Activated naive CD8-positive, alpha-beta T cell treated with anti-CD3 and anti-CD28 coated beads, Interleukin-2, amount 50 U/mL, for 16 hours (primary cell): ENCODE results near the gene NOS3.

Experiments
- DNase-seq: peaks from one replicate; pipeline ENCODE4 v3.0.0-alpha.2; 2020; ENCODE audit warnings: low read depth, low spot score

NOS3 gene

DNA sequence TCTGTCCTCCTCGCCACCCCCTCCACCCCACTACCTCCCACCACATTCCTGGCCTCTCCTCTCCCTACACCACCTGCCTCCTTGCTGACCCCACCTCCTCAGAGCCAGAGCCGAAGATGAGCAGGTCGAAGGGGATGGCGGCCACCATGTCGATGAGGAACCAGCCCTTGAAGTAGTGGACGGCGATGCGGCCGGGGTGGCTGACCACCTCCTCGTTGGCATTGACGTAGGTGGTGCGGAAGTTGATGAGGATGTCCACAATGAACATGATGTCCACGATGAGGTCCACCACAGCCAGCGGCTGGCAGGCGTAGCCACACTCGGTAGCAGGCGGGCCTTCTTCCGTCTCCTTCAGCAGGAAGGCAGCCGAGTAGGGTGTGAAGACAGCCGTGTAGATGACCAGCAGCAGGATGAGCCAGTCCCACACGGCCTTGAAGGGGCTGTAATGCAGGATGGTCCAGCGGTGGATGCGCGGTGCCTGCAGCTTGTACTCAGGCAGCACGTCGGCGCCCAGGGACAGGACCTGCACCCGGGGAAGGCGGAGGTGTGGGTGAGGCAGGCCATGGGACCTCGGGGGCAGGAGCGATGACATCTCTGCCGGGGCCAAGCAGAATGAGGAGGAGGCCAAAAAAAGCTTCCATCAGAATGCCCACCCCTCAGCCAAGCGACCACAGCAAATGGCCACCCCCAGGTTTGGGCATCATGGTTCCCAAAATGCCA, 38.3 kb upstream of the NOS3 start:
- no peak for DNase-seq

DNA sequence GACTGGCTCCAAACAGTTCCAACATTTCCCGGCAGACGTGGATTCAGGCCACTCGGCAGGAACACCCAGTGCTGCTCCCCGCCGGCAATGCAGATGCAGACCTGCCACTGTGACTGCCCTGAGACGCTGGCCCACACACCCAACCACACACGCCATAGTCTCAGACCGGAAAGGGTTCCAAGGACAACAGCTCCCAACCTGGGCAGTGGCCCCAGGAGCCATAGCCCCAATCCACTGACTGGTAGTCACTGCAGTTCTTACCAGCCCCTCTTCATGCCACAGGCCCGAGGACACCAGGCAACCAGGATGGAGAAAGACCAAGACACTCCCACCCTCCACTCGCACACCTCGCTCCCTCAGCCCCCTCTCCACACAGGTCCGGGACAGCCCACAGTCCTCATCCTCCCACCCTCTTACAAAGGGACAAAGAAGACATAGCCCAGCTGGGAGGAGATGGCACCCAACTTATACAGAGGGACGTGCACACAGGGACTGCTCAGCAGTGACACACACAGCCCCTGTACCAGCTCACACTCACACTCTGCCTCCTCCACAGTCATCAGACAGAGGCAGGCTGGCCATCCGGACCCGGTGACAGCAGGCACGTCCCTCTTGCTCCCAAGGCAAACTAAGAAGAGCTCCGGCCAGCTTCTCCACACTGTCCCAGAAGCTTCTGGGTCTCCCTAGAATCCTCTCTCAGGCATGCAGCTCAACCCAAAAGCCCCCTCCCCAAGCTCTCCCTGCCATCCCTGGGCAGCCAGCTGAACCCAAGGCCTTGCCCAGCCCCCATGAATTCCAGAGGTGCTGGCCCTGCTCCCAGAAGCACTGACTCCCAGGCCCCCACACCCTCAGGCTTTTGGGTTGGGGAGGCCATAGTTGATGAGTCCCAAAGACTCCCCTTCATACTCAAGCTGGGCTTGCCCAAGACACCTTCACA, 37.5 kb upstream of the NOS3 start:
- DNase-seq, result no peak

DNA sequence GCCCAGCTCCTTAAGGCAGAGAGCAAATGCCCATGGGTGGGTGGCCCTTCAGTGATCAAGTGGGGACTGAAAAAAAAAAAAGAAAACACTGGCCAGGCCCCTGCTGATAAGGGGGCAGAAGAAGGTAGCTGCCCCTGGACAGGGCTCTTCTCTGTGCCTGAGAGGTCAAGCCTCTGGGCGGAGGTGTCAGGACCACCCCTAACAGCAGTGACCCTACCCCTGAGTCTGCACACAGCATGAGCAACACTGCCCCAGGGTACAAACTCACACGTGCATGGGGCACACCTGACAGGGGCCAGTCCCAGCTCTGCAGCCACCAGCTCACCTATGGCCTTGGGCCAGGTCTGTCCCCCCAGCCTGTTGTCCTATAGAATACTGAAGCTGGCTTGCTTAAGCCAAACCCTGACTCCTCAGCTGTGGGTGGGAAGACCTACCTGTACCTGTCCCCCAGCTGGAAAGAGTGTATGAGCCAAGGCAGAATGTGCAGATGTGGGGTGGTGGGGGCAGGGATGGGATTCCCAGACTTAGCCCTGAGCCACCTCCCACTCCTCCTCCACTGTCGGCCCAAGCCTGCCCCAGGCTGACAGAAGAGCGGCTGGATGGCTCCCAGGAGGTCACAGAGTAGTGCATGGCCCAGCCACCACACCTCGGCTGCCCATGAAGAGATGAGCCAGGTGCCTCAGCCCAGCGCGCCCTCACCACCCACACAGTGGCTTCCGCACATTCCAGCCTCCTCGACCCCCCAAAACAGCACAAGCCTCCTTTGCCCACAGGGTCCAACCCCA, 36.4 kb upstream of the NOS3 start:
- DNase-seq, result no peak

DNA sequence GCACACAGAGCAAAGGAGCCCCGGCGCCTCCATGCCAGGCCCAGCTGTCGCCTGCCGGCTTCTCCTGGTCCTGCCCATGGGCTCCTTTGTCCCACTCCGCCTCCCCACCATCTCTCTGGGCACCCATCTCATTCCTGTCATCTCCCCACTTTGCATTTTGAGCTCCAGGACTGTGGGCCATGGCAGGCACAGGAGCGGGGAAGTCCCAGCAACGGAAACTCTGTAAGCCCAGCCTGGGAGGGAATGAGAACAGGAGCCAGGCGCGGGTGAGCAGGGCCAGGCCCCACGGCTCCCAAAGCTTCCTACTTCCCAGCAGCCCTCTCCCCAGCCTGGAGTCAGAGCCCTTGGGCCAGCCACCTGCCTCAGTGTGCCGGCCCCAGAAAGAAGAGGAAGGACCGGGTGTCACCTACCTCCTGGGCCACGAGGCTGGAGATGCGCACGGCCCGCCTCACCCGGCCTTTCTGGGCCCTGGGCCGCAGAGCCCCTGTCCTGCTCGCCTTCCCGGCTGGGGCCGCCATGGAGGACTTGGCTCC, 35.8 kb upstream of the NOS3 start:
- DNase-seq, result no peak

DNA sequence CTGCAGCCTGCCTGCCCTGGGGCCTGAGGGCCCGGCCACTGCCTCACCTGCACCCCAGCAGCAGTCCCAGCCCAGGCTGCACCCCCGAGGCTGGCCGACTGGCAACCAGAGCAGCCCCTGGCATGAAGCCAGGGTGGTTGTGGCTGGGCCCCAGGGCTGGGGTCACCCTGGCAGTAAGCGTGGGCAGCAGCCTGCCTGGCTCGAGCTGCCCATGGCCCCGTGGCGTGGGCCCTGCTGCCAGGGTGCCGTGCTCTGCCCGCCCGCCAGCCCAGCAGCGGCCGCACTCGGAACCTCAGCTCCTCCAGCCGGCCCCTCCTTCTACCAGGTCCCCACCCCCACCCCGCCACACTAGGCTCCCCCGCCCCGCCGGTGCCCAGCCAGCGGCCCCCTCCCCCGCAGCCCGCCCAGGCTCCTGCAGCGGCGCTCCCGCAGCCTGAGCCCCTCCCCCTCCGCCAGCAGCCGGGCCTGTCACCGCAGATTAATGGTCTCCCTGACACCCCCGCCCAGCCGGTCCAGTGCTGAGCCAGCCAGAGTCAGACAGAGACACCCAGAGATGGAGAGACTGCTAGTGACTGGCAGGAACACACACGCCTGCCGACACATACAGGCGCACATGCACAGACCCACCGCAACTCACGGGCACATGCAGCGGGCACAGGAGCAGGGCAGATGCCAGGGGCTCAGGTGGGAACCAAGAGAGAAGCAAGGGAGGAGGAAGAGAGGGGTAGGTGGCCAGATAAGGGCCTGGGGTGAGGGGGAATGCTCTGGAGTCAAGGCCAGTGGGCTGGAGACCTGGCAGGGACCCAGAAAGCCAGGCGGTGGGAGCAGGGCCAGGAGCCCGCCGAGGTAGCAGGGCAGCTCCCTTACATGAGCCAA, 35.1 kb upstream of the NOS3 start:
- no peak for DNase-seq

DNA sequence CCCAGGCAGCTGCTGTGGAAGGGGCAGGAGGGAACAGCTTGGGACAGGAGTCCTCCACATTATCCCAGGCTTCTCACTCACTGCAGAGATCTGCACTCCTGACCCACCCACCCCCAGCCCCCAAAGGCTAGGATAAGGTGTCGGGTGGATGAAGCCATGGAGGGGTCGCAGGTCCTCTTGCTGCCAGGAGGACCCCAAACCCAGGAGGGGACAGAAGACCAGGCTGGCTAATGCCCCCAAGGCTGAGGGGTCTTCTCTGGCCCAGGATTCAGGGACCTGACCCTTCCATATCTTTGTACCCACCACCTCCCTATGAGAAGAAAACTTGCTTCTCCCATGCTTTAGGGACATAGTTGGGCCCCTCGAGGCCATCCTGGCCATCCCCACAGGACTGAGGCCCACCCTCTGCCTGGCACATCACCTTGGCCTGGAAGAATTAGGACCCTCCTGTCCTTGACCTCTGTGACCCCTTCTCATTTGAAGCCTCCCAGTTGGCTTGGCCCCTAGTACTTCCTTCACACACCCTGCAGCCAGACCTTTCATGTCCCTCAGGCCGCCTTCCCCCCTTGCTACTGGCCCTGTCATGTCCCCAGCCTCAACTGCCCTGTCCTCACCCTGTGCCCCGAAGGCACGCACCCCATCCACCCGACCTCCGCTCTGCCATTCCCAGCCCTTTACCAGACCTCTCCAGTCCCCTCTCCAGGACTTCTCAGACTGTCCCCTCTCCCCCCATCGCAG, 34.3 kb upstream of the NOS3 start:
- DNase-seq, result no peak

DNA sequence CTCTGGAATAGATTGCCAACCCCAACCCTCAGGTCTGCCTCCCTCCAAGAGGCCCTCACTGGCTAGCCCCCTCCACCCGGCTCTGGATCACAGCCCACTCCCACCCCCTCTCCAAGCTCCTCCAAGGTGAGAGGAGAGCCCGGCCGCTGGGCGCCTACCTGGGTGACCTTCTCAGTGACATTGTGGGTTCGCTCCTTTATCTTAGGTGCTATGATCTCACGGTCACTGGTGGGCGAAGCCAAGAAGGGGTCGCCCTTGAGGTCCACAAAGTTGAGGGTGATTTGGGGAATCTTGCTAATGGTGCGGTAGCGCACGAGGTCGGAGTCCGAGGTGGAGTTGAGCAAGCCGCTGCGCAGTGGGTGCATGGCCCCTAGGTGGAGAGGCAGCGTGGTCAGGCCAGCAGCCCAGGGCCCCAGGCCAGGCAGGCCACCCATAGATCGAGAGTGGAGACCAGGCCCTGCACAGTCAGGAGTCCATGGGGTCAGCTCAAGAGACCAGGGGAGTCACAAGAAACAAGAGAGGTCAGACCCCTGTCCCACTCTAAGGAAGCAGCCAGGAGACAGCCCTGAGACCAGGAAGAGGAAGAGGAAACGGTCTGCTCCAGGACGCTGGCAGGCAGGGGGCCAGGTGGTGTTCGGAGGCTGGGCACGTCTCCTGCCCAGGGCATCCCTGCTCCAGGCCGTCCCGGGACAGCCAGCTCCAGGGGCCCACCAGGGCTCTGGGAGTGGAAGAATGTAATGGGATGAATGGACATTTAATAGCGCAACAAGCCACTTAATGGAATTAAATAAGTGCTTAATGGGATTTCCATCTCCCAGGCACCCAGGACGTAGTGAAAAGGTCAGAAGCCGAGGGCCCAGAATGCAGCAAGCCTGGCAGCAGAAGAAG, 33.4 kb upstream of the NOS3 start:
- no peak for DNase-seq

DNA sequence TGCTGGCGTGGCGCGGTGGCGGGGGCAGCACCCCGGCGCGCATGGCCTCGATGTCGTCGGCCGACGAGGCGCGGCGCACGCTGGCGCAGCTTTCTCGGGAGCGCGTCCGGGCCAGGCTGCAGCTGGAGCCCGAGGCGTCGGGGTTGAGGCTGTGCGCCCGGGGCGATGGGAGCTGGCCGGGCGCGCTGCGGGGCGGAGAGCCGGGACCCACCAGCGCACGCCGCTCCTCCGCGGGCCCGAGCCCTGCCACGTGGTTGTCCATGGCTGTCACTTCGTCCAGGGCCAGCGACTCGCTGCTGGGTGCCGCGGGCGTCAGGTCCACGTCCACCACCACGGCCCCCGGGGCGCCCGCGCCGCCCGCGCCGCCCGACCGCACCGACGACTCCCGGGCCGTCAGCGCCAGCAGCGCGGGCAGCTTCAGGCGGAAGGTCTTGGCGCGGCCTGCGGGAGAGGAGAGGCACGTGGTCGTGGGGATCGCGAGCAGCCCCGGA, 32.7 kb upstream of the NOS3 start:
- no peak for DNase-seq

DNA sequence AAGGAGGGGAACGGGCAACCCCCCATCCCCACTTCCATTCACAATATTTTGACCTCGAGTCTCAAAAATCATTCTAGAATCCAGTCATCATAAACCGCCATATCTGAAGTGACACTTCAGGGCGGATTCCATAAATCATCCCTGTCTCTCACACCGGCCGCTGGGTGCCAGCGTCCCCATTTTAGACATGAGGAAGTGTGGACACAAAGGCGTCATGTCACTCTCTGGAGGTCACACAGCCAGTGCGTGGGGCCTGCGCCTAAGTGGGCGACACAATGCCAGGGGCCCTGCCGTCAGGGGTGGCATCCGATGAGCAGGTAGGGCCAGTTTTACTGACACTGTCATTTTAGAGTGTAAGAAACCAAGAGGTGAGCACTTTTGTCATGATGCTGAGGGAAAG, 32.2 kb upstream of the NOS3 start:
- no peak for DNase-seq

DNA sequence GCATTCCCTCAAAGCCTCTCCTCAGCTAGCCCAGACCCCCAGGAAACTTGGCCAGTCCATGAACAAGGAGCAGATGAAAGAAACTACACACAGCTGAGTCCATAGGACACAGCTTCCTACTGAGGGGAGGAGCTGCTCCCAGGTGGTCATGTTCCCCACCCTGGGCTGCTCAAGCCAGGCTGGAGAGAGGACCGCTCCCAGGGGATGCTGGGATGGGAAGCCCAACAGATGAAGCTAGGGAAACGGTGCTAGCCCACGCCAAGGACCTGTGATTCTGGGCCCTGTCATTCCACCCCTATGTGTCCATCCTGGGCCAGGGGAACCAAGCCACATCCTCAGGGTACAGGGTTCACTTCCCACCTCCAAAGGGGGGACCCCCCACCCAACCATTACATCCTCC, 31.7 kb upstream of the NOS3 start:
- DNase-seq, result no peak

DNA sequence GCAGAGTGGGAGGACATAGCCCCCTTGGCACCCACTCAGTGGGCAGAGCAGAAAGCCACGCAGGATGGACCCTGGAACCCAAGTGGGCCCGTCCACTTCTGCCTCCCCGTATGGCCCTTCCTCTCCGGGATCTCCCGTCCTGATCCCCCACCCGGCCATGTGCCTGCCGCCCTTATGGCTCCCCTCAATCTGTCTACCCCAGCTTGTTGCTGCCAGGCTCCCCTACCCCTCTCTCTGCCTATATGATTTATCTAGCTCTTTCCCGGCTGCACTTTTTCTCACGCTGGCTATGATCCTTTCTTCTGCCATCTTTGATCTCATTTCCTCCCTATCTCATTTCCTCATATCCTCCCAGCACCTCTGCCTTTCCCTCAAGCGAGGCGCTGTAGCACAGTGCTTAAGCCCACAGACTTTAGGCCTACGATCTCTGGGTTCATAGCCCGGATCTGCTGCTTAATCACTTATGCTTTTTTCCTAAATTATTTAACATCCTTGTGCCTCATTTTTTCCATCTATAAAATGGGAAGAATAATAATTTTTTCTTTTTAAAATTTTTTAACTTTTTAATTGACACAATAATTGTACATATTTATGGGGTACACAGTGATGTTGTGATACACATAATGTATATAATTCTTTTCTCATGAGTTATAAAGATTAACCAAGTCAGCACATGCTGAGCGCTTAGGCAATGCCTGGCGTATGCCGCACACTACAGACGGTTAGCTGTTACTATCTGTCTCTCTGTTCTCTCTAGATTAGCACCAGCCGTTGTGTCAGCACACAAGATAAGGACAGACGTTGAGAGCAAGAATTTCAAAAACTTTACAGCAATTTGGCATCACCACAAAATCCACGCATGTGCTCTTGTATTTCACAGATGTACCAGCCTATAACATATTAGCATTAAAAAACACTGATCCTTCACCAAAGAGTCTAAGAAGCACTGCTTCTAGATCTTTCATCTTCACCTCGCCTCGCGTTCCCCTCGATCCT, 30.8 kb upstream of the NOS3 start:
- no peak for DNase-seq

DNA sequence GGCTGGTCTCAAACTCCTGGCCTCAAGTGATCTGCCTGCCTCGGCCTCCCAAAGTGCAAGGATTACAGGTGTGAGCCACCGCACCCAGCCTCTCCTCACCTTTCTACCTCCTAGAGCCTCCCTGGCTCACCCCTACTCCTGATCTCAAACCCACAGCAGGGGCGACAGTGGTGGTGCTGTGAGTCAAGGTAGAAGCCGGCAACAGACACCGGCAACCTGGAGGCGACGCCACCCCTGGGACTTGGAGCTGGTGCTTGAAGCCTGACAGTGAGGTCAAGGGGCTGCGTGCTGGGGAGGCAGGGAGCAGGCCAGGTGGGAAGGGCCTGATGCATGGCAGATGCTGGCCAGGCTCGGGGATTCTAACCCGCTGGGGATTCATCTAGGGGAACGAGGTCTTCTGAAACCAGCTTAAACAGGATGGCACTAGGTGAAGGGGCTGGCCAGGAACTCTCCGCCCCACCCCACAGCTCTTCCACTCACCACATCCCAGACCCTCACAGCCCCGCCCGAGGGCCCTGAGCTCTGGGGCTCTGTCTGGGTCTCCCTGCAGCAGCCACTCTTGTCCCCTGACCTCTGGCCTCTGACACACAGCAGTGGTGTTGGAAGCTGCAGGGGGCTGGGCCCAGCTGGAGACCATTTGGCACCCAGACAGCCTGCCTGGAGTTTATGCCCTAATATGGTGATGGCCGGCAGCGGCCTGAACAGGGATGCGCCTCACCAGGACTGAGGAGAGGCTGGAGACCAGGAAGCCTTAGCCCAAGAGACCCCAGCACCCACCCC, 29.1 kb upstream of the NOS3 start:
- DNase-seq, result no peak

DNA sequence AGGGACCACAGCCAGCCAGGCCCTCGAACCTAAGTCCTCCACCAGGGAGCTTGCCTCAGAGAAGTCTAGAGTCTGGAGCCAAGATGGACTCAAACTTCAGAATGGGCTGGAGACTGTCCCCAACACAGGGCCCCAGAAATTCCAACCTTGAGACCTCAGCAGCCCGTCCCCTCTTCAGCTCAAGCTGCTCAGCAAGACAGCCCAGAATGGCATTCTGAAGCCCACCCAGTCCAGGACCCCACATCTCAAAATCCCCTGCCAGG, 28.6 kb upstream of the NOS3 start:
- DNase-seq, result no peak

DNA sequence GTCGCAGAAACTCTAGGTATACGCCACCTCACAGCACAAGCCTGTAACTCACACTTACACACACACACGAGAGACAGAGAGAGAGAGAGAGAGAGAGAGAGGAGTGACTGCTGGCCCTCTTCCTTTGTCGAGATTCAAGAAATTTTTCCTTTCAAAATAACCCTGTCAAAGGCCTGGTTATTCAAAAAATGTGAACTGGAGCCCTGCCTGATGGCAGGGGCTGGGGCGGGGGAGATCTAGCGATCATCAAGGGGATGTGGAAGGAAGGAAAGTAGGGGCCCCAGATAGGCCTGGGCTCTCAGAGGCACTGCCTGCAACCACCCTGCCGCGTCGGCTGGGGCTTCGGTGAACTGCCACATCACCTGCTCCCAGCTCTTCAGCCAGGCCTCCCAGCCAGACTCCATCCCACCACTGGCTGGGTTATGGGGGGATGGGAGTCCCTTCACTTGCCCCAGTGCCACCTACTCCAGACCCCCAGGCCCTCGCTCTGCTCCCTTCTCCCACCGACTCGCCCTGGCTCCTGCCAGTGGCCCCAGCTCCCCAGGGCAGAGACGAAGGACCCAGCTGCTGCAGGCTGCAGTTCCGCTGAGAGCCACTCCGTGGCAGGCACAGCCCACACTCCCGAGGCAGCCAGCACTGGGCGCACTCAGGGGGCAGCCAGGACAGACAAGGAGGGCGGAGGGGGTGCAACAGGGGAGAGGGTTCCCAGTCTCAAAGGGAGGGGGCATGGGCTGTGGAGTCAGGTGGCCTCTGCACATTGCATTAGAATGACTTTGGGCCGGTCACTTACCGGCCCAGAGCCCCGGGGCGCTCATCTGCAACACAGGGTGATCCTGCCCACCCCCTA, 28.0 kb upstream of the NOS3 start:
- DNase-seq, result peak; percentile 29

DNA sequence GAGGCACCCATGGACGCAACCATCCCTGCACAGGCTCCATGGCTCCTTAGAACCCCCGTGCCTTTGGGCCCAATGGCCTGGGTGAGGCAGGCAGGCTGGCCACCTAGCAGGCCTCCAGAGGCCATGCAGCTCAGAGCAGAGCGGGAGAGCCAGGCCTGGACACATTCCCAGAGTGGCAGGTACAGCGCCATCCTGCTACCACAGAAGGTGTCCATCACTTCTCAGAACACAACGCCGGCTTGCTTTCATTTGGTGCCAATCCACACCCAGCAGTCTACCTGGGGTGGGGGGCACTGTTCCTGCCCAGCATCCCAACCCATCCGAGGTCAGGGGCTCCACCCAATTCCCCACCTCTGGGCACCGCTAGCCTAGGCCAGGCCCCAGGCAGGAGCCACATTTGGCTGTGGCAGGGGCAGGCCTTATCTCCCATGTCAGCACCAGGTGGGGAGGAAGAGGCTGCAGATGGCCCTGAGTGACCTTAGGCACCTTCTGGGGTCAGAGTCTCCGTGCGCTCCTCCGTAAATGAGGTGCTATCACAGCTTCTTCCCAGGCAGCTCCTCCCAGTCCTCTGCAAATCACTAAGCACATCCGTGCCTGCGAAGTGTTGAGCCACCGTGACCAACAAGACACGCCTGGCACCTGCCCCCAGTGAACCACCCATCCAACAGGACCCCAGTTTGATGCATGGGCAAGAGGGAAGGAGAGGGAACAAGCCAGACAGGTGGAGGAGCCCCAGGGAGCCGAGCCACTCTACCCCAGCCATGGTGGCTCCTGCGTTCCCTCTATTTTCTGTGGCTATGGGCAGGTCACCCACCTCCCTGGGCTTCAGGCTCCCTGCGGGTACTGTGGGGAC, 26.9 kb upstream of the NOS3 start:
- DNase-seq, result no peak
